Neutrophil (primary cell): ENCODE data around the gene GPR25.

ENCODE experiments used
- H3K27ac ChIP-seq: fragments of 200-600 bp; sonication (generic); 2 replicates; pipeline ENCODE4 v1.5.1; 2016; ENCODE audit warnings: mild to moderate bottlenecking, moderate library complexity
- H3K27me3 ChIP-seq: fragments of 200-600 bp; sonication (generic); 2 replicates; pipeline ENCODE4 v1.6.0; 2016; ENCODE audit warnings: mild to moderate bottlenecking
- H3K36me3 ChIP-seq: fragments of 200-600 bp; sonication (generic); 2 replicates; pipeline ENCODE4 v1.5.1; 2017
- H3K4me1 ChIP-seq, 2 experiments: fragments of 200-600 bp in 1 of 2; sonication (generic) in 1 of 2; 1 replicate in 1 of 2; 2 replicates in 1 of 2; pipeline versions ENCODE4 v1.5.1 to v1.6.1; 2013 to 2016; ENCODE audit warnings: low read depth in 1 of 2, low read length in 1 of 2, mild to moderate bottlenecking in 1 of 2, moderate library complexity in 1 of 2; ENCODE audit not compliant: control insufficient read depth in 1 of 2, insufficient read depth in 1 of 2
- H3K4me3 ChIP-seq, 2 experiments: fragments of 200-600 bp in 1 of 2; sonication (generic) in 1 of 2; 1 replicate in 1 of 2; 2 replicates in 1 of 2; pipeline ENCODE4 v1.5.1; 2013 to 2016; ENCODE audit warnings: low read depth in 1 of 2, low read length in 1 of 2, mild to moderate bottlenecking in 1 of 2, moderate library complexity in 1 of 2
- H3K9me3 ChIP-seq: fragments of 200-600 bp; sonication (generic); 2 replicates; pipeline ENCODE4 v1.5.1; 2016
- TF ChIP-seq, protein P1 (sequence below): fragments of 200-600 bp; sonication (generic); IDR thresholded peaks from 2 replicates; pipeline ENCODE4 v1.5.1; 2016; ENCODE audit warnings: antibody characterized with exemption

The GPR25 gene

DNA sequence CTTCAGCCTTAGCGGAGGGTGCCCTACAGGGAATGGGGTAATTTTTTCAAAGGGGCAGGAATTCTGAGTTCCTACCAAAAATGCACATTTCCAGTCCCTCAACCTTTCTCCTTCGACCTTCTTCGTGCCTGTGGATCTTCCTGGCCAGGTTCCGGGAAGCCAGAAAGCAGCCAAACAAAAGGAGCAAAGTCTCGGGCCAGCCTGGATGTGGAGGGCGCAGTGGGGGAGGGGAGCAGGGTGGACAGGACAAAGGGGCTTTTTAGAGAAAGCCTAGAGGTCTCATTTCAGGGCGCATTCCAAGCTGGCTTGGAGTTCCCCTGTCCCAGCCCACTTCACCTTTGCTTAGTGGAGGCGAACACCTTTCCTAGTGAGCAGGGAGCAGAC lies 19.0 kb downstream of the GPR25 start:
- TF ChIP-seq, protein P1, sequence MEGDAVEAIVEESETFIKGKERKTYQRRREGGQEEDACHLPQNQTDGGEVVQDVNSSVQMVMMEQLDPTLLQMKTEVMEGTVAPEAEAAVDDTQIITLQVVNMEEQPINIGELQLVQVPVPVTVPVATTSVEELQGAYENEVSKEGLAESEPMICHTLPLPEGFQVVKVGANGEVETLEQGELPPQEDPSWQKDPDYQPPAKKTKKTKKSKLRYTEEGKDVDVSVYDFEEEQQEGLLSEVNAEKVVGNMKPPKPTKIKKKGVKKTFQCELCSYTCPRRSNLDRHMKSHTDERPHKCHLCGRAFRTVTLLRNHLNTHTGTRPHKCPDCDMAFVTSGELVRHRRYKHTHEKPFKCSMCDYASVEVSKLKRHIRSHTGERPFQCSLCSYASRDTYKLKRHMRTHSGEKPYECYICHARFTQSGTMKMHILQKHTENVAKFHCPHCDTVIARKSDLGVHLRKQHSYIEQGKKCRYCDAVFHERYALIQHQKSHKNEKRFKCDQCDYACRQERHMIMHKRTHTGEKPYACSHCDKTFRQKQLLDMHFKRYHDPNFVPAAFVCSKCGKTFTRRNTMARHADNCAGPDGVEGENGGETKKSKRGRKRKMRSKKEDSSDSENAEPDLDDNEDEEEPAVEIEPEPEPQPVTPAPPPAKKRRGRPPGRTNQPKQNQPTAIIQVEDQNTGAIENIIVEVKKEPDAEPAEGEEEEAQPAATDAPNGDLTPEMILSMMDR = no peak
- H3K4me3 ChIP-seq = peak overlapping the region; percentile 63 to 69
- no peaks in the 10 kb centered on the region for H3K36me3 ChIP-seq
- H3K27me3 ChIP-seq = no peaks in the 10 kb centered on the region
- H3K9me3 ChIP-seq = no peaks in the 10 kb centered on the region
- no peak overlapping the region for H3K27ac ChIP-seq
- H3K4me1 ChIP-seq = peaks cover 44 to 62% of the 10 kb centered on the region in 2 experiments

DNA sequence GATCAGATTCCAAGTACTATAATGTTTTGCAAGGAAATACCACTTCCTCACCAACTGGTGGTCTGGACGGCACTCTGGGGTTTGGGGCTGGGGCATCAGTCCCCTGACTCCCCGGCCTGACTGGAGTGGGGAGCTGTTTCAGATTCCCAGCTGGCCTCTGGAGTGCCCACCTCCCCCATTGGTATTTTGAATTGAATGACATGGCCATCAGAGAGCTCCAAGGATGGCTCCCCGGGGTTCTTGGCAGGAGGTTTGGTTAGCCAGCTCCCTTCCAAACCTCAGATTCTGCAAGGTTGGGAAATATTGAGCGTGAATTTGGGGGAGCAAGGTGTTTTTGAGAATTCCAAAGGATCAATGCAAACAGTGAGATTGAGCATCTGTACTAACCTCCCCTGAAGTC lies 19.8 kb downstream of the GPR25 start:
- no peaks in the 10 kb centered on the region for H3K27me3 ChIP-seq
- H3K36me3 ChIP-seq = no peaks in the 10 kb centered on the region
- H3K4me1 ChIP-seq = peaks cover 39 to 64% of the 10 kb centered on the region in 2 experiments
- H3K4me3 ChIP-seq = no peak overlapping the region
- no peak overlapping the region for H3K27ac ChIP-seq
- H3K9me3 ChIP-seq = no peaks in the 10 kb centered on the region
- TF ChIP-seq, protein P1 = no peak

DNA sequence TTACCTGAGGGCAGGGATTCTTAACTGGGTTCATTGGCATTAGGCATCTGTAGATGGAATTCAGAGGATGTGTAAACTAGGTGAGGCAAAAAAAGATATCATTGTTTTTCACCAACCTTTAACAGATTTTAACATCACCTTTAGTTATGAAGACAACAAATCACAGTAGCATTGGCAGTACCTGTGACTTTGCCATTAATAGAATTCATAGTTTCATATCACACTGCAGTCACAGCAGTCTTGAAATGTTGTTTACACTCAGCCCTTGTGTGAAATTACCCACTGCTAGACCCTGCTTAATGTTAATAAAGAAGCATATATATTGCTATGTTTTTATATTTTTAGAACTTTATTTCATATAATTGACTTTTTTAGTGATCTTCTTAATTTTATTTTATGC lies 20.2 kb downstream of the GPR25 start:
- TF ChIP-seq, protein P1 = no peak
- no peaks in the 10 kb centered on the region for H3K9me3 ChIP-seq
- no peaks in the 10 kb centered on the region for H3K27me3 ChIP-seq
- no peak overlapping the region for H3K4me3 ChIP-seq
- H3K36me3 ChIP-seq = no peaks in the 10 kb centered on the region
- no peak overlapping the region for H3K27ac ChIP-seq
- peaks cover 35 to 60% of the 10 kb centered on the region in 2 experiments for H3K4me1 ChIP-seq

DNA sequence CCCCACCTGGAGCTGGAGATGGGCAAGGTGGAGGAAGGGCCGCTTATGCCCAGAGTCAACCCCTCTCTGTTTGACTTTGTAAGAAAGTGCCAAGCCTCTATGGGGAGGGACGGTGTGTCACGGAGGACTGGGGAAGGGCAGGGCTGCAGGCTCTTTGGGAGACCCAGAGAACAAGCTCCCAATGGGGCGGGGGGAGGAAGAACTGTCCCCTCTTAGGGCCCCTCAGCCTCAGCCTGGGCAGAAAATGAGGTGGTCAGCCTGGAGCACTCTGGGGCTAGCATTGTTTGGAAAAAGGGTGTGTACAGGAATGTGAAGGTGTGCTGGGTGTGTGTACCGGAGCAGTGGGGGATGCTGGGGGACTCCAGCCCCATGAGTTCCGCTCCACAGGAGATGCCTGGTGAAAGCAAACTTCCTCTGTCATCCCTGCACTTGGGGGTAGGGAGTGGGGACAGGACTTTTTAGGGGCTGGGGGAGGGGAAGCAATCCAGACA lies 20.7 kb downstream of the GPR25 start:
- H3K36me3 ChIP-seq = no peaks in the 10 kb centered on the region
- no peaks in the 10 kb centered on the region for H3K27me3 ChIP-seq
- TF ChIP-seq, protein P1 = no peak
- H3K4me1 ChIP-seq = peaks cover 33 to 58% of the 10 kb centered on the region in 2 experiments
- no peak overlapping the region for H3K4me3 ChIP-seq
- H3K27ac ChIP-seq = no peak overlapping the region
- no peaks in the 10 kb centered on the region for H3K9me3 ChIP-seq

DNA sequence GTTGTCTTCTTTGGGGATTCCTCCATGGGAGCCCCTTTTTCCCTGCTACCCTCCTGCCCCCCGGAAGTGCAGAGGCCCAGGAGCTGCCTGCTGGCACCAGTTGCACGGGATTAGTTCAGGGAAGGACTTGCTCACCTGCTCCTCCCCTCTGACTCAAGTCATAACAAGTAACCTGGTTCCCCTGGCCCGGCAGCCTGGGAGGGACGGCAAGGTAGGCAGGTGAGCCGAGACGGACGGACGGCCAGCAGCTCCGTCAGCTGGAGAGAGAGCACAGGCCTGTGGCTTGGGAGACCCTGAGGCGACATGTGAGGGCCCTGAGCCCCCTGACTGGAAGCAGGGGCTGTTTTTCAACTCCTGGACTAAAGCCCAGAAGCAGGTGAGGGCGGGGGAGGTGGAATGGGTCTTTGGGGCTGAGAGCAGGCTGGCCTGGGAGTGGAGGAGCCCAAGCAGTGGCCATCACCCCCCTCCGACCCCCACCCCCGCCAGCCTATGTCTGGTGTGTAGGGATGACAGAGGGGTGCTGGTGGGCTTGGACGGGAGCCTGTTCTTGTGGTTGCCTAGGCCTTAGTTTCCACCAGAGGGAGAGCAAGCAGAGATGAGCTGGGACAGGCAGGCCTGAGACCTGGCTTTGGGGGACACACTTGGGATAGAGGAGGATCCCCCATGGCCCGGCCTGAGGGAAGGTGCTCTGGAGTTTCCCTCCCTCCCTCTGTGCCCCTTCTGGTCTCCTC lies 22.1 kb downstream of the GPR25 start, which contains the start of gene INAVA:
TSS of gene INAVA (plus strand) at position 189 of the 731 bp plus-strand sequence. CDS start 3,501 bp downstream, outside the sequence.
- H3K27ac ChIP-seq = no peak within 1 kb of the TSS
- peaks cover 40 to 64% of the 10 kb centered on the region in 2 experiments for H3K4me1 ChIP-seq
- TF ChIP-seq, protein P1 = no peak
- H3K9me3 ChIP-seq = no peaks in the 10 kb centered on the region
- H3K4me3 ChIP-seq = no peak within 1 kb of the TSS
- H3K36me3 ChIP-seq = no peaks in the 10 kb centered on the region
- H3K27me3 ChIP-seq = no peaks in the 10 kb centered on the region
